Activated B cell treated with CpG ODN at 0.5 μM for 24 hours (primary cell): ENCODE results near the gene FNDC3A. TPM values are rescaled to one million over a fixed set of nuclear protein-coding genes. Genes with fewer than 3 reads are reported as not detected.

Experiments
- ATAC-seq: fragments of 200-7000 bp; cut with Tn5 transposase; one replicate; pipeline ENCODE4 v1.10.0; 2021; ENCODE audit warnings: low read depth, mild to moderate bottlenecking, moderate library complexity
- CTCF ChIA-PET: fragments of 350-600 bp; sonication (Branson Sonifier 250); formaldehyde crosslinking; loops from one replicate; lab custom pipeline; 2021; ENCODE audit warnings: antibody characterized with exemption; lab: Charles Lee
- POLR2A ChIA-PET: fragments of 350-600 bp; sonication (Branson Sonifier 250); formaldehyde crosslinking; loops from one replicate; lab custom pipeline; 2021; ENCODE audit warnings: antibody characterized with exemption; lab: Charles Lee
- DNase-seq: peaks from one replicate; pipeline ENCODE4 v3.0.0; 2022
- H3K27ac Mint-ChIP-seq: one replicate; pipeline ENCODE4 v1.8.0; 2020; ENCODE audit warnings: mixed read lengths
- H3K27me3 Mint-ChIP-seq: one replicate; pipeline ENCODE4 v1.8.0; 2021; ENCODE audit warnings: mixed read lengths
- H3K36me3 Mint-ChIP-seq: one replicate; pipeline ENCODE4 v1.8.0; 2021; ENCODE audit warnings: low read depth, mixed read lengths
- H3K4me1 Mint-ChIP-seq: one replicate; pipeline ENCODE4 v1.8.0; 2021; ENCODE audit warnings: mixed read lengths
- H3K4me3 Mint-ChIP-seq: one replicate; pipeline ENCODE4 v1.8.0; 2020; ENCODE audit warnings: mild to moderate bottlenecking, mixed read lengths
- H3K9me3 Mint-ChIP-seq: one replicate; pipeline ENCODE4 v1.8.0; 2020; ENCODE audit warnings: mixed read lengths
- CTCF ChIP-seq: fragments of 200-600 bp; IDR thresholded peaks from one replicate; pipeline ENCODE4 v1.8.0; 2022; ENCODE audit warnings: antibody characterized with exemption, mild to moderate bottlenecking
- intact Hi-C: fragments of 100-400 bp; cut with micrococcal nuclease; formaldehyde crosslinking; loops from one replicate; pipeline ENCODE4 v1.15.1; 2024
- total RNA-seq: library from RNA; stranded (reverse); gene quantifications from 2 replicates; pipeline ENCODE4 v1.2.3, GENCODE V29; 2022

Gene FNDC3A
- total RNA-seq, 1 donor from 2014 or later: 34.1 TPM

GRCh38 chr13:49071341-49071937, 95.7 kb downstream of the FNDC3A start:
- H3K27me3 Mint-ChIP-seq: no peaks in the 10 kb centered on the region
- POLR2A ChIA-PET: no interaction called here
- no peaks in the 10 kb centered on the region for H3K9me3 Mint-ChIP-seq
- intact Hi-C loops: no loop called here
- H3K4me3 Mint-ChIP-seq: no peak overlapping the region
- peaks cover 3% of the 10 kb centered on the region for H3K4me1 Mint-ChIP-seq
- peaks cover 37% of the 10 kb centered on the region for H3K36me3 Mint-ChIP-seq
- DNase-seq (no peak), ATAC-seq (no peak)
- H3K27ac Mint-ChIP-seq: no peak overlapping the region
- CTCF ChIA-PET: no interaction called here
- TF ChIP-seq CTCF: no peak

GRCh38 chr13:49082653-49083536, 107.2 kb downstream of the FNDC3A start:
- intact Hi-C loops: no loop called here
- H3K27ac Mint-ChIP-seq: no peak overlapping the region
- CTCF ChIA-PET: no interaction called here

GRCh38 chr13:49084961-49085360, 109.2 kb downstream of the FNDC3A start:
- POLR2A ChIA-PET: no interaction called here
- no peak for TF ChIP-seq CTCF
- intact Hi-C loops: no loop called here
- CTCF ChIA-PET: no interaction called here
- H3K27ac Mint-ChIP-seq: no peak overlapping the region
- peaks cover 11% of the 10 kb centered on the region for H3K4me1 Mint-ChIP-seq
- no peaks in the 10 kb centered on the region for H3K9me3 Mint-ChIP-seq
- H3K36me3 Mint-ChIP-seq: peaks cover 41% of the 10 kb centered on the region
- ATAC-seq (no peak), DNase-seq (no peak)
- H3K27me3 Mint-ChIP-seq: no peaks in the 10 kb centered on the region
- no peak overlapping the region for H3K4me3 Mint-ChIP-seq

More at GRCh38 chr13:49082653-49083536, 107.2 kb downstream of the FNDC3A start:
- H3K27me3 Mint-ChIP-seq: no peaks in the 10 kb centered on the region
- peak; percentile 45 for ATAC-seq
- no peaks in the 10 kb centered on the region for H3K9me3 Mint-ChIP-seq
- TF ChIP-seq CTCF: no peak
- POLR2A ChIA-PET: no interaction called here
- no peak for DNase-seq
- no peak overlapping the region for H3K4me3 Mint-ChIP-seq
- peaks cover 11% of the 10 kb centered on the region for H3K4me1 Mint-ChIP-seq
- peaks cover 49% of the 10 kb centered on the region for H3K36me3 Mint-ChIP-seq

- no peak for TF ChIP-seq CTCF
- ChIA-PET CTCF (no interaction called here), POLR2A (no interaction called here)
- intact Hi-C loops: no loop called here
- Mint-ChIP-seq H3K27ac (no peak overlapping the region), H3K4me3 (no peak overlapping the region), H3K4me1 (peaks cover 11% of the 10 kb centered on the region), H3K27me3 (no peaks in the 10 kb centered on the region), H3K36me3 (peaks cover 37% of the 10 kb centered on the region), H3K9me3 (no peaks in the 10 kb centered on the region)
- DNase-seq: no peak
- no peak for ATAC-seq
These were observed 111.0 kb downstream of the FNDC3A start for GRCh38 chr13:49086722-49087121.

- no peaks in the 10 kb centered on the region for H3K4me1 Mint-ChIP-seq
- no peak for ATAC-seq
- POLR2A ChIA-PET: no interaction called here
These were observed 117.7 kb downstream of the FNDC3A start for GRCh38 chr13:49093376-49093775.

More at GRCh38 chr13:49093376-49093775, 117.7 kb downstream of the FNDC3A start:
- DNase-seq: no peak
- no peak for TF ChIP-seq CTCF
- Mint-ChIP-seq H3K27me3 (no peaks in the 10 kb centered on the region), H3K27ac (no peak overlapping the region), H3K36me3 (peaks cover 23% of the 10 kb centered on the region), H3K9me3 (no peaks in the 10 kb centered on the region), H3K4me3 (no peak overlapping the region)
- intact Hi-C loops: no loop called here
- CTCF ChIA-PET: no interaction called here
